Thymus (tissue), 11 donors: Measurements from ENCODE around the gene DUSP16. TPM values are rescaled to one million over a fixed set of nuclear protein-coding genes. Genes with fewer than 3 reads are reported as not detected.

ENCODE experiments used
- DNase-seq, 9 donors: peaks; one replicate each; pipeline ENCODE4 v3.0.0-alpha.2; 2013; ENCODE audit warnings: low spot score in 9 of 9, low read depth in 6 of 9, missing footprints in 1 of 9
- H3K27ac ChIP-seq, 2 donors: one replicate each; pipeline ENCODE4 v1.5.1; 2013; ENCODE audit warnings: control low read depth in 1 of 2, low read depth in 1 of 2, low read length in 1 of 2, mild to moderate bottlenecking in 1 of 2, moderate library complexity in 1 of 2
- H3K27me3 ChIP-seq, 2 donors: one replicate each; pipeline ENCODE4 v1.5.1; 2013; ENCODE audit warnings: low read length in 1 of 2; ENCODE audit not compliant: control insufficient read depth in 2 of 2, insufficient read depth in 1 of 2
- H3K36me3 ChIP-seq, 2 donors: one replicate each; pipeline ENCODE4 v1.5.1; 2013; ENCODE audit warnings: low read length in 1 of 2, mild to moderate bottlenecking in 1 of 2, moderate library complexity in 1 of 2; ENCODE audit not compliant: control insufficient read depth in 2 of 2, insufficient read depth in 2 of 2
- H3K4me1 ChIP-seq, 2 donors: one replicate each; pipeline ENCODE4 v1.5.1; 2013; ENCODE audit warnings: low read length in 2 of 2; ENCODE audit not compliant: control insufficient read depth in 2 of 2, insufficient read depth in 2 of 2
- H3K4me3 ChIP-seq, 2 donors: one replicate each; pipeline ENCODE4 v1.5.1; 2013; ENCODE audit warnings: low read length in 2 of 2, control low read depth in 1 of 2, mild to moderate bottlenecking in 1 of 2
- H3K9me3 ChIP-seq, 2 donors: one replicate each; pipeline ENCODE4 v1.5.1; 2013; ENCODE audit warnings: low read length in 1 of 2, mild to moderate bottlenecking in 1 of 2; ENCODE audit not compliant: control insufficient read depth in 2 of 2, insufficient read depth in 1 of 2
- WGBS: extraction: QIAGEN DNeasy Blood & Tissue Kit; methylation state at CpG from one replicate; pipeline ENCODE4 v1.1.7; 2013; 5-methylcytosine and 5-hydroxymethylcytosine counted together
- polyA plus RNA-seq: library from polyadenylated mRNA; stranded (reverse); fragments of 200-250 nt; gene quantifications from one replicate; pipeline ENCODE4 v1.2.3, GENCODE V29; 2013
- total RNA-seq: library from RNA; stranded (reverse); fragments of 120-200 nt; gene quantifications from one replicate; pipeline ENCODE4 v1.2.4, GENCODE V29; 2013
- donor health status: healthy.

Gene DUSP16
- total and polyA plus RNA-seq, 2 donors, result 18.2 to 19.1 TPM

GRCh38 chr12:12452326-12452902, 110.2 kb downstream of the DUSP16 start:
- H3K27me3 ChIP-seq, result no peaks in the 10 kb centered on the region
- no peaks in the 10 kb centered on the region for H3K9me3 ChIP-seq
- no peak overlapping the region for H3K27ac ChIP-seq
- no peak for DNase-seq
- no peaks in the 10 kb centered on the region for H3K36me3 ChIP-seq
- H3K4me1 ChIP-seq, result peaks cover 6 to 10% of the 10 kb centered on the region in 2 donors
- WGBS, result 99% methylated on average over 21 of the region's 21 CpGs
- no peak overlapping the region for H3K4me3 ChIP-seq

GRCh38 chr12:12451098-12451497, 111.6 kb downstream of the DUSP16 start:
- no peak for DNase-seq
- H3K4me3 ChIP-seq, result no peak overlapping the region

GRCh38 chr12:12450043-12450471, 112.6 kb downstream of the DUSP16 start:
- no peak for DNase-seq
- no peaks in the 10 kb centered on the region for H3K36me3 ChIP-seq
- WGBS, result 97% methylated on average over 2 of the region's 2 CpGs

More at GRCh38 chr12:12451098-12451497, 111.6 kb downstream of the DUSP16 start:
- H3K27me3 ChIP-seq, result no peaks in the 10 kb centered on the region
- H3K36me3 ChIP-seq, result no peaks in the 10 kb centered on the region
- WGBS, result 98% methylated on average over 4 of the region's 4 CpGs
- no peak overlapping the region for H3K27ac ChIP-seq
- H3K9me3 ChIP-seq, result no peaks in the 10 kb centered on the region
- H3K4me1 ChIP-seq, result peaks cover 14 to 19% of the 10 kb centered on the region in 2 donors

GRCh38 chr12:12449533-12450025, 113.1 kb downstream of the DUSP16 start:
- H3K9me3 ChIP-seq, result no peaks in the 10 kb centered on the region
- no peak overlapping the region for H3K4me3 ChIP-seq
- peaks cover 14 to 31% of the 10 kb centered on the region in 2 donors for H3K4me1 ChIP-seq
- no peaks in the 10 kb centered on the region for H3K36me3 ChIP-seq
- no peak for DNase-seq
- no peak overlapping the region for H3K27ac ChIP-seq
- whole genome bisulfite sequencing, result 96% methylated on average over 13 of the region's 13 CpGs
- no peaks in the 10 kb centered on the region for H3K27me3 ChIP-seq

More at GRCh38 chr12:12450043-12450471, 112.6 kb downstream of the DUSP16 start:
- H3K4me1 ChIP-seq, result peaks cover 14 to 26% of the 10 kb centered on the region in 2 donors
- H3K27me3 ChIP-seq, result no peaks in the 10 kb centered on the region
- no peak overlapping the region for H3K27ac ChIP-seq
- H3K4me3 ChIP-seq, result no peak overlapping the region
- no peaks in the 10 kb centered on the region for H3K9me3 ChIP-seq

- Histone ChIP-seq H3K9me3 (no peaks in the 10 kb centered on the region), H3K4me3 (no peak overlapping the region), H3K27ac (peak overlapping the region in 1 of 2 donors; percentile 56), H3K4me1 (peaks cover 30 to 48% of the 10 kb centered on the region in 2 donors), H3K36me3 (no peaks in the 10 kb centered on the region), H3K27me3 (no peaks in the 10 kb centered on the region)
- no peak for DNase-seq
- WGBS, result 93% methylated on average over 10 of the region's 10 CpGs
These were observed 114.8 kb downstream of the DUSP16 start for GRCh38 chr12:12447837-12448236.

GRCh38 chr12:12447236-12447635, 115.4 kb downstream of the DUSP16 start:
- 58% methylated on average over 8 of the region's 8 CpGs for WGBS
- peaks cover 35 to 54% of the 10 kb centered on the region in 2 donors for H3K4me1 ChIP-seq
- no peak for DNase-seq
- H3K4me3 ChIP-seq, result no peak overlapping the region
- H3K9me3 ChIP-seq, result no peaks in the 10 kb centered on the region
- no peaks in the 10 kb centered on the region for H3K27me3 ChIP-seq
- peak overlapping the region in 1 of 2 donors; percentile 56 for H3K27ac ChIP-seq
- H3K36me3 ChIP-seq, result no peaks in the 10 kb centered on the region

GRCh38 chr12:12446786-12447185, 115.9 kb downstream of the DUSP16 start:
- no peaks in the 10 kb centered on the region for H3K9me3 ChIP-seq
- 99% methylated on average over 3 of the region's 3 CpGs for WGBS
- H3K4me3 ChIP-seq, result no peak overlapping the region
- no peaks in the 10 kb centered on the region for H3K36me3 ChIP-seq
- DNase-seq, result no peak
- no peaks in the 10 kb centered on the region for H3K27me3 ChIP-seq
- peaks cover 38 to 59% of the 10 kb centered on the region in 2 donors for H3K4me1 ChIP-seq
- H3K27ac ChIP-seq, result peak overlapping the region in 1 of 2 donors; percentile 56

GRCh38 chr12:12445882-12446181, 116.8 kb downstream of the DUSP16 start:
- no peak overlapping the region for H3K4me3 ChIP-seq
- DNase-seq, result no peak
- WGBS, result 94% methylated on average over 2 of the region's 2 CpGs
- no peak overlapping the region for H3K27ac ChIP-seq
- H3K36me3 ChIP-seq, result no peaks in the 10 kb centered on the region
- H3K4me1 ChIP-seq, result peaks cover 48 to 68% of the 10 kb centered on the region in 2 donors
- no peaks in the 10 kb centered on the region for H3K27me3 ChIP-seq
- no peaks in the 10 kb centered on the region for H3K9me3 ChIP-seq

- Histone ChIP-seq H3K36me3 (no peaks in the 10 kb centered on the region), H3K4me3 (no peak overlapping the region), H3K9me3 (no peaks in the 10 kb centered on the region), H3K4me1 (peaks cover 53 to 73% of the 10 kb centered on the region in 2 donors), H3K27me3 (no peaks in the 10 kb centered on the region), H3K27ac (peak overlapping the region in 1 of 2 donors; percentile 15)
- WGBS, result 96% methylated on average over 4 of the region's 4 CpGs
- no peak for DNase-seq
These were observed 117.3 kb downstream of the DUSP16 start for GRCh38 chr12:12445165-12445881.
